MCF 10A (cell line): ENCODE measurements around the gene KRT37. TPM values are rescaled to one million over a fixed set of nuclear protein-coding genes. Genes with fewer than 3 reads are reported as not detected.

Experiments used
- BruUV-seq: library from RNA; stranded (reverse); fragments of 400-500 nt; replicated peaks from 2 replicates; lab custom pipeline; 2021; lab: Mats Ljungman, UMichigan
- CTCF ChIA-PET: fragments of 300-600 bp; sonication (Branson Sonifier 250); formaldehyde crosslinking; extraction: SDS; loops from one replicate; lab custom pipeline; 2021; ENCODE audit warnings: antibody characterized with exemption, inconsistent platforms; lab: Yijun Ruan, JAX
- POLR2A ChIA-PET: fragments of 300-600, 350-650 bp; sonication (Branson Sonifier 250); formaldehyde crosslinking; extraction: SDS; loops from one replicate; lab custom pipeline; 2020; ENCODE audit warnings: antibody characterized with exemption, inconsistent platforms; lab: Yijun Ruan, JAX
- DNase-seq: peaks from one replicate; pipeline ENCODE4 v3.0.0-alpha.2; 2018; ENCODE audit not compliant: unreplicated experiment
- H3K27ac Mint-ChIP-seq: one replicate; pipeline ENCODE4 v1.8.0; 2022; ENCODE audit warnings: mild to moderate bottlenecking, low read depth, mixed read lengths; ENCODE audit not compliant: unreplicated experiment
- H3K27me3 Mint-ChIP-seq: one replicate; pipeline ENCODE4 v1.8.0; 2022; ENCODE audit warnings: mixed read lengths; ENCODE audit not compliant: insufficient read depth, unreplicated experiment
- H3K36me3 Mint-ChIP-seq: one replicate; pipeline ENCODE4 v1.8.0; 2022; ENCODE audit warnings: mild to moderate bottlenecking, moderate library complexity, mixed read lengths; ENCODE audit not compliant: insufficient read depth, unreplicated experiment
- H3K4me1 Mint-ChIP-seq: one replicate; pipeline ENCODE4 v1.8.0; 2022; ENCODE audit warnings: mixed read lengths; ENCODE audit not compliant: insufficient read depth, unreplicated experiment
- H3K4me3 Mint-ChIP-seq: one replicate; pipeline ENCODE4 v1.8.0; 2022; ENCODE audit warnings: mild to moderate bottlenecking, moderate library complexity, mixed read lengths; ENCODE audit not compliant: unreplicated experiment
- H3K9me3 Mint-ChIP-seq: one replicate; pipeline ENCODE4 v1.8.0; 2022; ENCODE audit warnings: mixed read lengths; ENCODE audit not compliant: unreplicated experiment
- intact Hi-C: fragments of 100-400 bp; cut with micrococcal nuclease; formaldehyde crosslinking; loops from 2 replicates; pipeline ENCODE4 v1.14.1; 2022
- total RNA-seq: library from RNA; stranded (reverse); gene quantifications from 2 replicates; pipeline ENCODE4 v1.2.3, GENCODE V29; 2022
- TF ChIP-seq, protein P1 (sequence below): fragments of 200-600 bp; IDR thresholded peaks from one replicate; pipeline ENCODE4 v1.8.0; 2022; ENCODE audit warnings: antibody characterized with exemption, mild to moderate bottlenecking; ENCODE audit not compliant: unreplicated experiment

The KRT37 gene
- total RNA-seq, 1 experiment from 2014 or later: not detected

DNA sequence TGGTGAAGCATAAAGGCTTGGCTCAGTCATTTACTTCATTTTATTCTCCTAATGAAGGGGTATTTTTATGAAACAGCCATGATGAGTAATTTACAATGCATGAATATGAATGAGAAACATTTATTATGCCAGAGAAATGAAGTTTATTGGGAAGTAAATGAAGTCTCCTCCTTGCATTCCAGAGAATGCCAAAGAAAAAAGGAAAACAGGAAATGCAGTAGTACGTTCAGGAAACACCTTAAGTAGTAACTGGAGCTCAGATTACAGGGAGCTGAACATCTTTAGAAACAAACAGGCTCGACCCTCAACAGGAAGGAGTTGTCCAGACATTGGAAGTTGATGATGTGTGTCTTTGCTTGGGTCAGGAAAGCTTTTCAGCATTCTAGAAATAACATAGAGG is 46.8 kb downstream of the KRT37 start:
- BruUV-seq: no TSS peak
- Mint-ChIP-seq H3K36me3 (no peaks in the 10 kb centered on the region), H3K9me3 (peaks cover 15% of the 10 kb centered on the region), H3K4me3 (no peak overlapping the region), H3K27me3 (peaks cover 16% of the 10 kb centered on the region), H3K4me1 (peaks cover 10% of the 10 kb centered on the region), H3K27ac (no peak overlapping the region)
- DNase-seq: no peak
- TF ChIP-seq, protein P1, sequence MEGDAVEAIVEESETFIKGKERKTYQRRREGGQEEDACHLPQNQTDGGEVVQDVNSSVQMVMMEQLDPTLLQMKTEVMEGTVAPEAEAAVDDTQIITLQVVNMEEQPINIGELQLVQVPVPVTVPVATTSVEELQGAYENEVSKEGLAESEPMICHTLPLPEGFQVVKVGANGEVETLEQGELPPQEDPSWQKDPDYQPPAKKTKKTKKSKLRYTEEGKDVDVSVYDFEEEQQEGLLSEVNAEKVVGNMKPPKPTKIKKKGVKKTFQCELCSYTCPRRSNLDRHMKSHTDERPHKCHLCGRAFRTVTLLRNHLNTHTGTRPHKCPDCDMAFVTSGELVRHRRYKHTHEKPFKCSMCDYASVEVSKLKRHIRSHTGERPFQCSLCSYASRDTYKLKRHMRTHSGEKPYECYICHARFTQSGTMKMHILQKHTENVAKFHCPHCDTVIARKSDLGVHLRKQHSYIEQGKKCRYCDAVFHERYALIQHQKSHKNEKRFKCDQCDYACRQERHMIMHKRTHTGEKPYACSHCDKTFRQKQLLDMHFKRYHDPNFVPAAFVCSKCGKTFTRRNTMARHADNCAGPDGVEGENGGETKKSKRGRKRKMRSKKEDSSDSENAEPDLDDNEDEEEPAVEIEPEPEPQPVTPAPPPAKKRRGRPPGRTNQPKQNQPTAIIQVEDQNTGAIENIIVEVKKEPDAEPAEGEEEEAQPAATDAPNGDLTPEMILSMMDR: no peak
- ChIA-PET CTCF (interaction anchor here (0.6 kb wide), 1 partner anchor 279 kb away, joined by 3 read pairs; no protein-coding TSS in a partner anchor), POLR2A (no interaction called here)
- intact Hi-C loops: no loop called here

Other genes starting within 250 kb of the KRT37 start
- not detected in 2 replicates for gene KRTAP4-2, start 246.4 kb downstream of the KRT37 start, total RNA-seq
- not detected in 2 replicates for gene KRTAP4-1, start 239.7 kb downstream of the KRT37 start, total RNA-seq
- not detected in 2 replicates for gene KRTAP9-1, start 234.7 kb downstream of the KRT37 start, total RNA-seq
- not detected in 2 replicates for gene KRTAP9-2, start 197.9 kb downstream of the KRT37 start, total RNA-seq
- gene KRTAP9-3, start 192.1 kb downstream of the KRT37 start, total RNA-seq: not detected in 2 replicates
- not detected in 2 replicates for gene KRTAP9-8, start 186.6 kb downstream of the KRT37 start, total RNA-seq
- gene KRTAP9-4, start 174.9 kb downstream of the KRT37 start, total RNA-seq: not detected in 2 replicates
- gene KRTAP9-9, start 169.2 kb downstream of the KRT37 start, total RNA-seq: not detected in 2 replicates
- not detected in 2 replicates for gene KRTAP9-6, start 159.2 kb downstream of the KRT37 start, total RNA-seq
- gene KRTAP9-7, start 148.9 kb downstream of the KRT37 start, total RNA-seq: not detected in 2 replicates
- not detected in 2 replicates for gene KRTAP29-1, start 121.7 kb downstream of the KRT37 start, total RNA-seq
- not detected in 2 replicates for gene KRTAP16-1, start 115.3 kb downstream of the KRT37 start, total RNA-seq
- not detected in 2 replicates for gene KRTAP17-1, start 108.9 kb downstream of the KRT37 start, total RNA-seq
- gene KRT33A, start 73.8 kb downstream of the KRT37 start, total RNA-seq: not detected in 2 replicates
- gene KRT33B, start 54.8 kb downstream of the KRT37 start, total RNA-seq: not detected in 2 replicates
- 0.40 and 0.42 TPM in 2 replicates for gene KRT34, start 42.3 kb downstream of the KRT37 start, total RNA-seq
- gene KRT31, start 27.0 kb downstream of the KRT37 start, total RNA-seq: not detected in 2 replicates
- not detected in 2 replicates for gene KRT38, start 16.4 kb upstream of the KRT37 start, total RNA-seq
- gene KRT32, start 42.8 kb upstream of the KRT37 start, total RNA-seq: not detected in 2 replicates
- gene KRT35, start 56.6 kb upstream of the KRT37 start, total RNA-seq: not detected in 2 replicates
- not detected in 2 replicates for gene KRT36, start 65.3 kb upstream of the KRT37 start, total RNA-seq
- gene KRT13, start 81.0 kb upstream of the KRT37 start, total RNA-seq: not detected in 2 replicates
- gene KRT15, start 94.3 kb upstream of the KRT37 start, total RNA-seq: 28.8 and 83.4 TPM in 2 replicates
- 0.68 TPM in 1 of 2 replicates, not detected in the other for gene KRT19, start 103.7 kb upstream of the KRT37 start, total RNA-seq
- 0.21 and 0.27 TPM in 2 replicates for gene KRT9, start 147.5 kb upstream of the KRT37 start, total RNA-seq
- 696 and 1,755 TPM in 2 replicates for gene KRT14, start 162.3 kb upstream of the KRT37 start, total RNA-seq
- 74.5 and 109 TPM in 2 replicates for gene KRT16, start 188.2 kb upstream of the KRT37 start, total RNA-seq
- gene KRT17, start 200.0 kb upstream of the KRT37 start, total RNA-seq: 1,990 and 4,105 TPM in 2 replicates